CD14-positive monocyte (primary cell): Measurements from ENCODE around the gene PIP5K1B. TPM values are rescaled to one million over a fixed set of nuclear protein-coding genes. Genes with fewer than 3 reads are reported as not detected.

Experiments used
- DNase-seq, 3 donors: peaks; one replicate each; pipeline ENCODE4 v3.0.0-alpha.2; 2011 to 2022
- H2AFZ ChIP-seq: 2 replicates; pipeline ENCODE4 v1.6.0; 2012; ENCODE audit warnings: mild to moderate bottlenecking, low read depth, low read length, inconsistent platforms; ENCODE audit not compliant: insufficient read depth, poor library complexity, severe bottlenecking
- H3K27ac ChIP-seq, 2 donors: 1 replicate in 1 of 2; 2 replicates in 1 of 2; pipeline ENCODE4 v1.5.1; 2012 to 2013; ENCODE audit warnings: low read length in 2 of 2, control low read depth in 1 of 2, inconsistent platforms in 1 of 2, low read depth in 1 of 2, mild to moderate bottlenecking in 1 of 2
- H3K27me3 ChIP-seq, 2 donors: one replicate each; pipeline versions ENCODE4 v1.6.0 to v1.6.1; 2011 to 2013; ENCODE audit warnings: low read length in 2 of 2; ENCODE audit not compliant: control insufficient read depth in 2 of 2, insufficient read depth in 2 of 2
- H3K36me3 ChIP-seq, 2 donors: replicated peaks in 1 of 2; 1 replicate in 1 of 2; 2 replicates in 1 of 2; pipeline versions ENCODE4 v1.5.1 to v1.6.1; 2012 to 2013; ENCODE audit warnings: low read length in 2 of 2, control low read depth in 1 of 2, inconsistent platforms in 1 of 2, mild to moderate bottlenecking in 1 of 2; ENCODE audit not compliant: insufficient read depth in 2 of 2, control insufficient read depth in 1 of 2
- H3K4me1 ChIP-seq, 2 donors: 1 replicate in 1 of 2; 2 replicates in 1 of 2; pipeline versions ENCODE4 v1.5.1 to v1.6.1; 2012 to 2013; ENCODE audit warnings: low read length in 2 of 2, control low read depth in 1 of 2, inconsistent platforms in 1 of 2, mild to moderate bottlenecking in 1 of 2, moderate library complexity in 1 of 2; ENCODE audit not compliant: insufficient read depth in 2 of 2, control insufficient read depth in 1 of 2
- H3K4me2 ChIP-seq: replicated peaks from 2 replicates; pipeline ENCODE3; 2012; ENCODE audit warnings: low read length, moderate library complexity, mild to moderate bottlenecking; ENCODE audit not compliant: poor library complexity, severe bottlenecking; ENCODE audit errors: extremely low read depth
- H3K4me3 ChIP-seq, 3 experiments: fragments of 200-600 bp in 1 of 3; sonication (generic) in 1 of 3; replicated peaks in 1 of 3; 1 replicate in 2 of 3; 2 replicates in 1 of 3; pipeline ENCODE4 v1.5.1; 2011 to 2013; ENCODE audit warnings: low read length in 3 of 3, mild to moderate bottlenecking in 3 of 3, control low read depth in 2 of 3, low read depth in 2 of 3, inconsistent platforms in 1 of 3, moderate library complexity in 1 of 3
- H3K79me2 ChIP-seq: 2 replicates; pipeline ENCODE4 v1.6.0; 2012; ENCODE audit warnings: mild to moderate bottlenecking, control low read depth, inconsistent platforms, low read length, moderate library complexity; ENCODE audit not compliant: insufficient read depth
- H3K9ac ChIP-seq: 2 replicates; pipeline ENCODE4 v1.6.0; 2017; ENCODE audit warnings: low read length, mild to moderate bottlenecking; ENCODE audit not compliant: insufficient read depth, poor library complexity, severe bottlenecking
- H3K9me3 ChIP-seq, 2 donors: replicated peaks in 1 of 2; 1 replicate in 1 of 2; 2 replicates in 1 of 2; pipeline versions ENCODE4 v1.5.1 to v1.6.1; 2012 to 2013; ENCODE audit warnings: low read length in 2 of 2, control low read depth in 1 of 2; ENCODE audit not compliant: control insufficient read depth in 1 of 2, insufficient read depth in 1 of 2
- H4K20me1 ChIP-seq: 2 replicates; pipeline ENCODE4 v1.6.0; 2012; ENCODE audit warnings: mild to moderate bottlenecking, low read length, control low read depth, moderate library complexity; ENCODE audit not compliant: insufficient read depth
- H3K27ac Mint-ChIP-seq, 7 donors: one replicate each; pipeline ENCODE4 v1.8.0; 2020; ENCODE audit warnings: mild to moderate bottlenecking in 7 of 7, mixed read lengths in 7 of 7, moderate library complexity in 6 of 7, inconsistent platforms in 2 of 7
- H3K27me3 Mint-ChIP-seq, 3 donors: one replicate each; pipeline ENCODE4 v1.8.0; 2021 to 2022; ENCODE audit warnings: low read depth in 3 of 3, mild to moderate bottlenecking in 3 of 3, mixed read lengths in 3 of 3, moderate library complexity in 3 of 3, inconsistent platforms in 1 of 3
- H3K36me3 Mint-ChIP-seq, 2 donors: one replicate each; pipeline ENCODE4 v1.8.0; 2020; ENCODE audit warnings: mixed read lengths in 2 of 2, inconsistent platforms in 1 of 2, mild to moderate bottlenecking in 1 of 2
- H3K4me1 Mint-ChIP-seq: one replicate; pipeline ENCODE4 v1.8.0; 2020; ENCODE audit warnings: mild to moderate bottlenecking, mixed read lengths
- H3K4me3 Mint-ChIP-seq, 2 donors: one replicate each; pipeline ENCODE4 v1.8.0; 2020; ENCODE audit warnings: mild to moderate bottlenecking in 2 of 2, mixed read lengths in 2 of 2, moderate library complexity in 1 of 2
- H3K9me3 Mint-ChIP-seq, 7 donors: one replicate each; pipeline ENCODE4 v1.8.0; 2020 to 2022; ENCODE audit warnings: mixed read lengths in 7 of 7, mild to moderate bottlenecking in 6 of 7, moderate library complexity in 6 of 7, inconsistent platforms in 2 of 7
- CTCF ChIP-seq: fragments of 200-600 bp; IDR thresholded peaks from one replicate; pipeline ENCODE4 v1.8.0; 2022; ENCODE audit warnings: antibody characterized with exemption, mild to moderate bottlenecking
- WGBS: methylation state at CpG from one replicate; pipeline ENCODE4 v1.1.5; 2013; ENCODE audit warnings: missing lambda C conversion rate; ENCODE audit not compliant: insufficient coverage; 5-methylcytosine and 5-hydroxymethylcytosine counted together
- intact Hi-C, 2 donors: fragments of 100-400 bp; cut with micrococcal nuclease; formaldehyde crosslinking; loops; one replicate each; pipeline versions ENCODE4 v1.15.0 to v1.15.1; 2023
- polyA plus RNA-seq, 3 donors: library from polyadenylated mRNA; depleted of rRNA in 1 of 3; unstranded in 2 of 3; stranded (reverse) in 1 of 3; fragments of 300-500 nt in 2 of 3; fragments of >200 nt in 1 of 3; fragmentation: Illumina TruSeq in 2 of 3; gene quantifications; 1 replicate in 2 of 3; 2 replicates in 1 of 3; pipeline ENCODE4 v1.2.3, GENCODE V29; 2012 to 2021

The PIP5K1B gene
- polyA plus RNA-seq, 3 donors, result 0.18 to 4.1 (median 0.87) TPM

- intact Hi-C loops, result no loop called here
- no peak for TF ChIP-seq CTCF
- Histone ChIP-seq H2AFZ (no peak overlapping the region), H3K27me3 (no peaks in the 10 kb centered on the region), H3K27ac (no peak overlapping the region), H3K4me1 (peaks cover 12 to 18% of the 10 kb centered on the region in 2 donors), H4K20me1 (no peaks in the 10 kb centered on the region), H3K4me2 (no peak overlapping the region), H3K9ac (no peak overlapping the region), H3K9me3 (no peaks in the 10 kb centered on the region), H3K4me3 (no peak overlapping the region), H3K79me2 (peaks cover 3% of the 10 kb centered on the region), H3K36me3 (no peaks in the 10 kb centered on the region)
- H3K36me3 Mint-ChIP-seq, result peaks cover 1 to 5% of the 10 kb centered on the region in 2 donors
- no peak overlapping the region for H3K4me3 Mint-ChIP-seq
- peaks cover 14% of the 10 kb centered on the region for H3K4me1 Mint-ChIP-seq
- DNase-seq, result no peak
- WGBS, result 8% methylated on average over 1 of the region's 2 CpGs
- peaks cover 0 to 3% (median 0%) of the 10 kb centered on the region in 7 donors for H3K9me3 Mint-ChIP-seq
- H3K27ac Mint-ChIP-seq, result no peak overlapping the region
- peaks cover 0 to 2% (median 0%) of the 10 kb centered on the region in 3 donors for H3K27me3 Mint-ChIP-seq
Observed at GRCh38 chr9:68719847-68720246, 14.8 kb downstream of the PIP5K1B start.

- DNase-seq, result peak in 1 of 3 donors; percentile 9
- Histone ChIP-seq H3K4me1 (peaks cover 12 to 16% of the 10 kb centered on the region in 2 donors), H3K27ac (no peak overlapping the region), H3K4me2 (no peak overlapping the region), H4K20me1 (no peaks in the 10 kb centered on the region), H3K9ac (no peak overlapping the region), H3K4me3 (no peak overlapping the region), H3K79me2 (peaks cover 9% of the 10 kb centered on the region), H3K27me3 (no peaks in the 10 kb centered on the region), H3K36me3 (no peaks in the 10 kb centered on the region), H3K9me3 (no peaks in the 10 kb centered on the region), H2AFZ (no peak overlapping the region)
- Mint-ChIP-seq H3K36me3 (peaks cover 0 to 1% of the 10 kb centered on the region in 2 donors), H3K27me3 (peaks cover 0 to 1% (median 0%) of the 10 kb centered on the region in 3 donors), H3K4me3 (no peak overlapping the region), H3K4me1 (peaks cover 12% of the 10 kb centered on the region), H3K27ac (no peak overlapping the region), H3K9me3 (peaks cover 0 to 3% (median 0%) of the 10 kb centered on the region in 7 donors)
- 78% methylated on average over 5 of the region's 7 CpGs for WGBS
- intact Hi-C loops, result no loop called here
- TF ChIP-seq CTCF, result no peak
Observed at GRCh38 chr9:68720656-68721313, 15.7 kb downstream of the PIP5K1B start.
